Measurements from ENCODE around the gene IL10RB.
"Not testable (repeated sequence)": the region's sequence is repeated elsewhere in the genome, so short reads cannot be mapped to it uniquely, and the experiment has no call there.

Gene IL10RB

DNA sequence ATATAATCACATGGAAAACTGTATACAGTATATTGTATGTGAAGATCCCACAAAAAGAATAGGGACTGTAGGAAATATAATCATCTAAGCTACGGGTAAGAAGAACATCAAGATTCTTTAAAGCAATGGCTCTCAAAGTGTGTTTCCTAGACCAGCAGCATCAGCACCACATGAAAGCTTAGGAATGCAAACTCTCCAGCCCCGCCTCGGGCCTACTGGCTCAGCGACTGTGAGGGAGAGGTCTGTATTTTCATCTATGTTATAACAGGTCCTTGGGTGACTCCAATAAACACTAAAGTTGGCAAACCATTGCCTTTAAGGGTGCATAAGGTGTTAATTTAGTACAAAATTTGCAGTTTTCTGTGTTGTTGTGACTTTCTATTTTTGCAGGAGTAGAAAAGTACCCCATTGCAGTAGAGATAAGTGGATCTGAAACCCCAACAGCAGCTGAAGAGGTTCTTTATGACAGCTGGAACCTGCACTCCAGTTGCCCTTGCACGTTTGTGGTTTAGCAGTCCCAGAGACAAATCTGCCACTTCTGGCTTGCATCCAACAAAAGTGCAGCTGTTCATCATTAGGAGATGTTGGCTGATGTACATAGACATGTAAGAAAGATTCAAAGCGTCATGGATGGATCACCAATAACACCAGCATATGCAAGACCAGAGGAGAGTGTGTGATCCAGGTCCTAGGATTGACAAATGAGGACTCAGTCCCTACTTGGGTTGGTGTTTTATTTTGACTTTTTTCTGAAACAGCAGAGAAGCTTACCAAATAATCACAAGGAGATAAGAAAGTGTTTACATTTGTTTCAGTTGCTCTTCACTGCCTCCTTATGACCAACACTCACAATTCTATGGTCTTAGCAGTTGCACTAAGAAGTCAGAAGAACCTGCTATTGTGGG lies 42.7 kb downstream of the IL10RB start:
- no peaks in the 10 kb centered on the region for H3K9me3 ChIP-seq (ENCODE audit: insufficient read depth, low read depth, low read length)
- H3K4me3 ChIP-seq (ENCODE audit: low read length): no peak overlapping the region

DNA sequence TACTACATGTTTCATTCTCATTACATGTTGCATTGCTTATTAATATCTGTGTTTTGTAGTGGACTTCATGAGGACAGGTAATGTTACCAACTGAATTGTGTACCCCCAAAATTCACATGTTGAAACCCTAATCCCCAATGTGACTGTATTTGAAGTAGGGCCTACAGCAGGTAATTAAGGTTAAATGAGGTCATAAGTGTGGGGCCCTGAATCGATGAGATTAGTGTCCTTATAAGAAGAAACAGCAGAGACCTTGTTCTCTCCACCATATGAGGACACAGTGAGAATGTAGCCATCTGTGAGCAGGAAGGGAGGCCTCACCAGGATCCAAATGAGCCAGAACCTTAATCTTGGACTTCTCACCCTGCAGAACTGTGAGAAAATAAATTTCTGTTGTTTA lies 43.6 kb downstream of the IL10RB start:
- H3K4me1 ChIP-seq (ENCODE audit: insufficient read depth, low read length): no peaks in the 10 kb centered on the region
- no peaks in the 10 kb centered on the region for H3K9me3 ChIP-seq (ENCODE audit: insufficient read depth, low read depth, low read length)
- no peak overlapping the region for H3K4me3 ChIP-seq (ENCODE audit: low read length)
- H3K36me3 ChIP-seq (ENCODE audit: insufficient read depth, low read depth, low read length): no peaks in the 10 kb centered on the region
- no peaks in the 10 kb centered on the region for H3K27me3 ChIP-seq (ENCODE audit: insufficient read depth, low read length)
- no peak overlapping the region for H3K27ac ChIP-seq (ENCODE audit: low read length)
- no peak overlapping the region for H3K9ac ChIP-seq (ENCODE audit: low read depth, low read length)

More for the DNA sequence above, 42.7 kb downstream of the IL10RB start:
- H3K4me1 ChIP-seq (ENCODE audit: insufficient read depth, low read length): no peaks in the 10 kb centered on the region
- no peak overlapping the region for H3K9ac ChIP-seq (ENCODE audit: low read depth, low read length)
- H3K36me3 ChIP-seq (ENCODE audit: insufficient read depth, low read depth, low read length): no peaks in the 10 kb centered on the region
- no peaks in the 10 kb centered on the region for H3K27me3 ChIP-seq (ENCODE audit: insufficient read depth, low read length)
- no peak overlapping the region for H3K27ac ChIP-seq (ENCODE audit: low read length)

DNA sequence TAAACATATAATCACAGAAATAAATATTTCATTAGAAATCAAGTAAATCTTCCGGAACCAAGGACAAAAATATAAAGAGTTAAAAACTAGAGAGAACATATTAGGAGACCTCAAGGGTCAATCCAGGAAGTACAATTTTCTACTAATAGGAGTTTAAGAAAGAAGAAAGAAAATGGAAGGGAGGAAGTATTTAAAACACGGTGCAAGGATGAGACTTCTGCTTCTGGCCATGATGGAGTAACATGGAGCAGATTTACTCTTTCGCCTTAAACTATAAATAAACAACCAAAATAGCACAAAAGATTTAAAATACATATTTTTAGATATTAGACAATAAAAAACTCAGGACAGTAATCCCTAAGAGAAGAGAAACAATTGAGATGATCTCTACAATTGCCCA lies 46.0 kb downstream of the IL10RB start:
- Histone ChIP-seq H3K9me3 (ENCODE audit: insufficient read depth, low read depth, low read length) (no peaks in the 10 kb centered on the region), H3K4me1 (ENCODE audit: insufficient read depth, low read length) (no peaks in the 10 kb centered on the region), H3K4me3 (ENCODE audit: low read length) (no peak overlapping the region), H3K9ac (ENCODE audit: low read depth, low read length) (no peak overlapping the region), H3K27ac (ENCODE audit: low read length) (no peak overlapping the region), H3K36me3 (ENCODE audit: insufficient read depth, low read depth, low read length) (no peaks in the 10 kb centered on the region), H3K27me3 (ENCODE audit: insufficient read depth, low read length) (no peaks in the 10 kb centered on the region)

DNA sequence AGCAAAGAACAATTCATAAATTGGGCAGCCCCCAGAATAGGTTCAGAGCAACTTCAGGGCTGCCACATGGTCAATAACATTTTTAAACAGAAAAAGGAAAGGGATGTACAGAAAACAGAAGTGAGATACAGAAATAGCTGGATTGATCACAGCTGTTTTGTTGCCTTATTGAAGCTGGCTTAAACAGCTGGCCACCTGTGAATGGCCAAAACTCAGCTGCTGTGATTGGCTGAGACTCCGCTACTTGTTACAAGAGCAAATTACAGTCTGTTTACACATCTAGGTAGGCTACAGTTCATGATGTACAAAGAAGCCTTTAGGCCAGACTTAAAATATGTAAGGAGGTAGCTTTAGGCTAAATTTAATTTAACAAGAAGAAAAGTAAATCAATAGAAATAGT lies 47.0 kb downstream of the IL10RB start:
- no peaks in the 10 kb centered on the region for H3K27me3 ChIP-seq (ENCODE audit: insufficient read depth, low read length)
- H3K4me3 ChIP-seq (ENCODE audit: low read length): no peak overlapping the region
- H3K27ac ChIP-seq (ENCODE audit: low read length): no peak overlapping the region
- H3K9me3 ChIP-seq (ENCODE audit: insufficient read depth, low read depth, low read length): no peaks in the 10 kb centered on the region
- no peaks in the 10 kb centered on the region for H3K36me3 ChIP-seq (ENCODE audit: insufficient read depth, low read depth, low read length)
- H3K4me1 ChIP-seq (ENCODE audit: insufficient read depth, low read length): no peaks in the 10 kb centered on the region
- no peak overlapping the region for H3K9ac ChIP-seq (ENCODE audit: low read depth, low read length)

DNA sequence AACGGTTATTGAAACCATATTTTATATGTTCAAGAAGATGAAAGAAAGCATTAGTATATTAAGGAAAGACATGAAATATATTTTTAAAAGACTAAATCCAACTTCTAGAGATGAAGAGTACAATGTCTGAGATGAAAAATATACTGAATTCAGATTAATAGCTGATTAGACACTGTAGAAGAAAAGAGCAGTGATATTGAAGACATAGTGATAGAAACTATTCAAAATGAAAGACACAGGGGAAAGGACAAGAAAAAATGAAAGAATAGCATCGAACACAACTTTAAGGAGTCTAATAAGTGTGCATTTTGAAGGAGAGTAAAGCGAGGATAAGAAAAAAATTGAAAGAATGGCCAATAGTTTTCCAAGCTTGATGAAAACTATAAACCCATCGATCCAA lies 47.4 kb downstream of the IL10RB start:
- Histone ChIP-seq H3K9ac (ENCODE audit: low read depth, low read length) (no peak overlapping the region), H3K27me3 (ENCODE audit: insufficient read depth, low read length) (no peaks in the 10 kb centered on the region), H3K36me3 (ENCODE audit: insufficient read depth, low read depth, low read length) (no peaks in the 10 kb centered on the region), H3K4me3 (ENCODE audit: low read length) (no peak overlapping the region), H3K4me1 (ENCODE audit: insufficient read depth, low read length) (no peaks in the 10 kb centered on the region), H3K9me3 (ENCODE audit: insufficient read depth, low read depth, low read length) (no peaks in the 10 kb centered on the region), H3K27ac (ENCODE audit: low read length) (no peak overlapping the region)

DNA sequence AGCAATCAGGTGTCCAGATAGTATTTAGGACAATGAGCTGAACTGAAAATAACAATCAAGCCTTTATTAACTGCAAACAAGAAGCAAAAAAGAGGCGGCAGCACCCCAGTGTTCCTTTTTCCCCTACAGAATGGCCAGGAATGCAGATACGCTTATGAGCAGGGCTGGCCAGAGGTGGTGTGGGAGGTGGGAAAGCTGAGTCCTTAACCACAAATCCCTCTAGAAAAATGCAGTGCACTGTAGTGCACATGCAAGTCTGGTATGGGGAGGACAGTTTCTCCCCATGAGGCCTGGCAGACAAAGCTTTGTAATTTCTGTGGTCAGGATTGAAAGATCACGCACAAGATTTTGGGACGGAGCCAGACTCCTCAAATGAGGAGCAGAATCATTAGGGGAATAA lies 47.9 kb downstream of the IL10RB start:
- no peak overlapping the region for H3K9ac ChIP-seq (ENCODE audit: low read depth, low read length)
- H3K27ac ChIP-seq (ENCODE audit: low read length): no peak overlapping the region
- H3K9me3 ChIP-seq (ENCODE audit: insufficient read depth, low read depth, low read length): no peaks in the 10 kb centered on the region
- no peaks in the 10 kb centered on the region for H3K36me3 ChIP-seq (ENCODE audit: insufficient read depth, low read depth, low read length)
- H3K27me3 ChIP-seq (ENCODE audit: insufficient read depth, low read length): no peaks in the 10 kb centered on the region
- no peaks in the 10 kb centered on the region for H3K4me1 ChIP-seq (ENCODE audit: insufficient read depth, low read length)
- no peak overlapping the region for H3K4me3 ChIP-seq (ENCODE audit: low read length)

DNA sequence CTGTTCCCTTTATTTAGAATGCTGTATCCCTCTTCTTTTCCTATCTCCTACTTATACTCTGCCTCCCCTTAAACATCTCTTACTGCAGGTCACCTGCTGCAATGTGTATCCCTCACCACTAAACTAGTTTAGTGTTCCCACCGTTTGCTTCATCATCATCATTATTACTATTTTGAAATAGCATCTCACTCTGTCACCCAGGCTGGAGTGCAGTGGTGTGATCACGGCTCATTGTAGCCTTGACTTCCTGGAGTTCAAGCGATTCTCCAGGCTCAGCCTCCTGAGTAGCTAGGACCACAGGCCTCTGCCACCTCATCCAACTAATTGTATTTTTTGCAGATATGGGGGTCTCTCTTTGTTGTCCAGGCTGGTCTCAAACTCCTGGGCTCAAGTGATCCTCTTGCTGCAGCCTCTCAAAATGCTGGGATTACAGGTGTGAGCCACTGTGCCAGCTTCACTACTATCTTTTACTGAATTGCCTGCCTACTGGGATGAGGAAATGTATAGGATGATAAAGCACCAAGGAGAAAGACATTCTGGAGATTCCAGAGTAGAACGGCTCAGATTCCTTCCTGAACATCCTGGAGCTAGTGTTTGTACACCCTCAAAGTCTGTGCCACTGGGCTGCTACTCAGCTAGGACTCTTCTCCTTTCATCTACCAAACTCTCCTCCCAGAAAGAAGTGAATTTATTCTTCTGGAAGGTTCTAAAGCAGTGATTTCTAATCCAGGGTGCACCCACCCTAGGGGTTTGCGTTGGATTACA lies 50.0 kb downstream of the IL10RB start:
- H3K4me3 ChIP-seq (ENCODE audit: low read length): no peak overlapping the region
- no peak overlapping the region for H3K27ac ChIP-seq (ENCODE audit: low read length)
- no peak overlapping the region for H3K9ac ChIP-seq (ENCODE audit: low read depth, low read length)

DNA sequence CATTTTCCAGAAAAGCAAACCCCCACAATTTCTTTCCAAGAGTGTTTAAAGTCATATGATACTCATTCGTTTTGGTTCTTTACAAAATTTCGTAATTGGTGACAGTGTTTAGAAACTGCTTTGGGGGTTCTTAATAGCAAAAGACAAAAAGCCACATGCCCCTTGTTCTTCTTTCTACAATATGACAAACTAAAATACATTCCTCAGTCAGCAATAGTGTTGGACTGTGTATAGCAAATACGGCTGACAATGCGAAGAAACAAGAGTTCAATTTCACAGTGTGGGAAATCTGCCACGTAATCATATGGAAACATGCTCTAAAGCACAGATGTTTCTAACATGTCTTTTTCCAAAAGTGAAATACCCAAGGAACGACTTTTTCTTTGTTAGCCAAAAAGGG lies 51.0 kb downstream of the IL10RB start:
- Histone ChIP-seq H3K4me3 (ENCODE audit: low read length) (no peak overlapping the region), H3K9me3 (ENCODE audit: insufficient read depth, low read depth, low read length) (peaks cover 9% of the 10 kb centered on the region; the same call in 1 of the 2 replicates), H3K27ac (ENCODE audit: low read length) (no peak overlapping the region), H3K4me1 (ENCODE audit: insufficient read depth, low read length) (no peaks in the 10 kb centered on the region), H3K36me3 (ENCODE audit: insufficient read depth, low read depth, low read length) (no peaks in the 10 kb centered on the region), H3K9ac (ENCODE audit: low read depth, low read length) (no peak overlapping the region), H3K27me3 (ENCODE audit: insufficient read depth, low read length) (no peaks in the 10 kb centered on the region)

More for the DNA sequence above, 50.0 kb downstream of the IL10RB start:
- Histone ChIP-seq H3K9me3 (ENCODE audit: insufficient read depth, low read depth, low read length) (peaks cover 4% of the 10 kb centered on the region; the same call in 1 of the 2 replicates), H3K4me1 (ENCODE audit: insufficient read depth, low read length) (no peaks in the 10 kb centered on the region), H3K27me3 (ENCODE audit: insufficient read depth, low read length) (no peaks in the 10 kb centered on the region), H3K36me3 (ENCODE audit: insufficient read depth, low read depth, low read length) (no peaks in the 10 kb centered on the region)

DNA sequence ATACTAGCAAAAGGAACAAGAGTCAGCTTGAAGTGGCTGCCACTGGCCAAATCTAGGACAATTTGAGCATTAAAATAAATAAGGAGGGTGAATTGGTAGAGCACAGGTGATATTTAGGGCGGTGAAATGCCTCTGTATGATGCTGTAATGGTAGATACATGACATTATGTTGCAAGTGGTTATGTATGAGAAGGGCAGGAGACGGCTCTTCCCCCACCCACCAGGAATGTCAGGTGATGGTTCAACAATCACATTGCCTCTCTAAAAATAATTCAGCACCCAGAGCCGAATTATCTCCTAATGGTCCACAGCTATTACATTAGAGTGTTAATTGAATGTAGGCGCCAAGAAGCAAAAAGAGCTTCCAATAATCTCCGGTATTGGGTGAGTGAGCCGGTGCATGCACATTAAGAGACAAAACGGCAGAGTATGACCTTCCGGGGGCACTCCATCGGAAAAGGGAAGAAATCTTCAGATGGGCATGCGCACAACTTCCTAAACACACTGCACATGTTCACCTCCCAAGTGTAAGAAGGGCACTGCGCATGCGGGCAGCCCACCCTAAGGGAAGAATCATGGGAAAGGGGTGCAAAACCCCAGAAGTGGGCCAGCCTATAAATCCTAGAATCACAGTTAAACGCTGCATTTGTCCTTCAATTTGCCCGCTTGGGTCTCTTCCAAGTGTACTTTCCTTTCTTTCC lies 51.8 kb downstream of the IL10RB start:
- no peaks in the 10 kb centered on the region for H3K36me3 ChIP-seq (ENCODE audit: insufficient read depth, low read depth, low read length)
- no peak overlapping the region for H3K9ac ChIP-seq (ENCODE audit: low read depth, low read length)
- peaks cover 9% of the 10 kb centered on the region; the same call in 1 of the 2 replicates for H3K9me3 ChIP-seq (ENCODE audit: insufficient read depth, low read depth, low read length)
- no peaks in the 10 kb centered on the region for H3K27me3 ChIP-seq (ENCODE audit: insufficient read depth, low read length)
- no peaks in the 10 kb centered on the region for H3K4me1 ChIP-seq (ENCODE audit: insufficient read depth, low read length)
- no peak overlapping the region for H3K4me3 ChIP-seq (ENCODE audit: low read length)
- H3K27ac ChIP-seq (ENCODE audit: low read length): no peak overlapping the region

DNA sequence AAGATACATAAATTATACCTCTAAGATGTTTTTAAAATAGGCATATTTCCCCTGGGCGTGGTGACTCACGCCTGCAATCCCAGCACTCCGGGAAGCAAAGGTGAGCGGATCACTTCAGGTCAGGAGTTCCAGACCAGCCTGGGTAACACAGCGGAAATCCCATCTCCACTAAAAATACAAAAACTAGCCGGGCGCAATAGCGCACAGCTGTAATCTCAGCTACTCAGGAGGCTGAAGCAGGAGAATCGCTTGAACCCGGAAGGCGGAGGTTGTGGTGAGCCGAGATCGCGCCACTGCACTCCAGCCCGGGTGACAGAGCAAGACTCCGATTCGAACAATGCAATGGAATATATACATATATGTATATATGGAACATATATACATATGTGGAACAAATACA lies 54.8 kb downstream of the IL10RB start:
- not testable (repeated sequence) for H3K9ac ChIP-seq (ENCODE audit: low read depth, low read length); H3K4me3 ChIP-seq (ENCODE audit: low read length); H3K4me1 ChIP-seq (ENCODE audit: insufficient read depth, low read length); H3K36me3 ChIP-seq (ENCODE audit: insufficient read depth, low read depth, low read length); H3K27me3 ChIP-seq (ENCODE audit: insufficient read depth, low read length); H3K27ac ChIP-seq (ENCODE audit: low read length); H3K9me3 ChIP-seq (ENCODE audit: insufficient read depth, low read depth, low read length)

DNA sequence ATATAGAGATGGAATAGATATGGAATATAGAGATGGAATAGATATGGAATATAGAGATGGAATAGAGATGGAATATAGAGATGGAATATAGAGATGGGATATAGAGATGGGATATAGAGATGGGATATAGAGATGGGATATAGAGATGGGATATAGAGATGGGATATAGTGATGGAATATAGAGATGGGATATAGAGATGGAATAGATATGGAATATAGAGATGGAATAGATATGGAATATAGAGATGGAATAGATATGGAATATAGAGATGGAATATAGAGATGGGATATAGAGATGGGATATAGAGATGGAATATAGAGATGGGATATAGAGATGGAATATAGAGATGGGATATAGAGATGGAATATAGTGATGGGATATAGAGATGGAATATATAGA lies 57.4 kb downstream of the IL10RB start:
- H3K36me3 ChIP-seq (ENCODE audit: insufficient read depth, low read depth, low read length); H3K27me3 ChIP-seq (ENCODE audit: insufficient read depth, low read length); H3K9ac ChIP-seq (ENCODE audit: low read depth, low read length); H3K4me1 ChIP-seq (ENCODE audit: insufficient read depth, low read length); H3K27ac ChIP-seq (ENCODE audit: low read length); H3K9me3 ChIP-seq (ENCODE audit: insufficient read depth, low read depth, low read length): not testable (repeated sequence)
- peak overlapping the region; percentile 76 for H3K4me3 ChIP-seq (ENCODE audit: low read length)
